DMS114 treated with DMSO at 0.1 percent for 48 hours (cell line): Measurements from ENCODE around the gene STIMATE.

ENCODE experiments used
- DNase-seq: peaks from one replicate; lab custom pipeline; 2025; ENCODE audit not compliant: unreplicated experiment; lab: John Stamatoyannopoulos, UW

Gene STIMATE

DNA sequence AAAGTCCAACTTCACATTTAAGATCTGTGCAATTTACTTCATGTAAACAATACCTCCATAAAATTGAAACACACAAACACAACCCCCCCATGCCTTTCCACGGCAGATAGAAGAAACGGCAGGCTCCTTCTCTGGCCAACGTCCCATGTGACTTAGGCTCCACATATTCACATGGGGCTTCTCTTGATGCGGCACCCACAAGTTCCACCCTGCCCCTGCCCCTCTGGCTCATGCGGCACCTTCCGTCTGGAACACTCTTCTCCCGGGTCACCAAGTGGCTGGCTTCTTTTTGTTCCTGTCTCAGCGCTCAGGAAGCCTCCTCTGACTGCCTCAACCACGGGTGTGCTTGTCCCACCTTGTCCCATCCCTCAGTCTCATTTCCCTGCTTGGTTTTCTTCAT, 25.6 kb downstream of the STIMATE start:
- no peak for DNase-seq

DNA sequence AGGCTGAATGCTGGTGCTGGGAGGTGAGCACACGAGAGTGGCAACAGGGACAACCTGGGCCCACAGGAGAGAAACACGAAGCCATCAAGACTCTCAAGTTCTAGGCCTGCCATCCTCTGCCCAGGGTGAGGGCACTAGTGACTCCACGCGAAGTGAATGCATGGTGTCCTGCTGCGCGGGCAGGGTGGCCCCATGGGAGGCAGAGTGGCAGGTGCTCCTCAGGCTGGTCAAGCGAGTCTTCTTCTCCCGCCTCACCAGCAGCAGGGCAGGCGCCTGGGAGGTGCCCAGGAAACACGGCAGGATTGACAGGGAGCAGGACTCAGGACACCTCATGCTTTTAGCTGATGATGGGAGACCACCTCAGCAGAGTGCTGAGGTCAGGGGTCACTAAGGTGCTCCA, 26.9 kb downstream of the STIMATE start:
- DNase-seq = no peak

DNA sequence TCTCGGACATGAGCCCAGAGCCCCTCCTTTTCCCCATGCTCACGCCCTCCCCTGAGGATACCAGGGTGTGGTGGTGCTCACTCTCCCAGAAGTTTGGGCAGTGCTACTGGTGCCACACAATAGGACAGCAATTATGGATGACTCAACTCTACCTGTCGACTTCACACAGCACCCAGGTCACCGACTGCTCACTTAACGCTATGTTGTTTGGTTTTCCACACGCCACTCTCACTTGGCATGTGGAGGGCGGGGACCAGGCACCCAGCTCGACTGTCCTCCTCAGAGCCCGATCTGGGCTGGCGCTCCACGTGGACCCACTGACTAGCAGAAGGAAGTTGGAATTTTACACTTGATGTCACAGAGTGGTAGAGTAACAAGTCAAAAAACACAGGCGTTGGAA, 30.9 kb downstream of the STIMATE start:
- DNase-seq = no peak

DNA sequence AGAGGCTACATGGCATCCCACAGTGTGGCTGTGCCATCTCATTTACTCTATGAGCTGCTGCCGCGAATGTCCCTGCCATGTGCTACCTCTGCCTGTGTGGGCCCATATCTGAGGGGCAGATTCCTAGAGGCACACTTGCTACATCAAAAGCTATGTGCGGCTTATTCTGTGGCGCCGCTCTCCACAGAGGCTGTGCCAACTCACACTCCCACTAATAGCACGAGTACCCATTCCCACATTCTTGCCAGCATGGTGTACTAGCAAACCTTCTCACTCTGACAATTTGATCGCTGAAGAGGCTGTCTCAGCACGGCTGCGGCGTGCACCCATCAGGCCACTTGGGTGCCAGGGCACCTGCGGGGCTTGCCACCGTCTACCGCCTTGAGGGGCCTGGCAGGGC, 31.4 kb downstream of the STIMATE start:
- no peak for DNase-seq

DNA sequence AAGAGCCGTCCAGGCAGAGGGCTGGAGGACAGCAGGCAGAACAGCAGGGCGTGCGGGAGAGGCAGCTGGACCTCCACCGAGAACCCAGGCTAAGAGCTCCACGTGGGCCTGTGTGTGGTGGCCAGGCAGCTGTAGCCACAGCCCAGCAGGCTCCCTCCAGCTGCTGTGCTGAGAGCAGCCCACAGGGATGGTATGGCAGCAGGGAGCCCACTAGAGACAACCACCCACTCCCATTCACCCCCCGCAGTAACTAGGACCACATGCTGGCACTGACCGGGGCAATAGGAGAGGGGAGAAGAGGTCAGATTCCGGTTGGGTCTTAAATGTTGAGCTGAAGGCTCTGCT, 37.0 kb downstream of the STIMATE start:
- no peak for DNase-seq

DNA sequence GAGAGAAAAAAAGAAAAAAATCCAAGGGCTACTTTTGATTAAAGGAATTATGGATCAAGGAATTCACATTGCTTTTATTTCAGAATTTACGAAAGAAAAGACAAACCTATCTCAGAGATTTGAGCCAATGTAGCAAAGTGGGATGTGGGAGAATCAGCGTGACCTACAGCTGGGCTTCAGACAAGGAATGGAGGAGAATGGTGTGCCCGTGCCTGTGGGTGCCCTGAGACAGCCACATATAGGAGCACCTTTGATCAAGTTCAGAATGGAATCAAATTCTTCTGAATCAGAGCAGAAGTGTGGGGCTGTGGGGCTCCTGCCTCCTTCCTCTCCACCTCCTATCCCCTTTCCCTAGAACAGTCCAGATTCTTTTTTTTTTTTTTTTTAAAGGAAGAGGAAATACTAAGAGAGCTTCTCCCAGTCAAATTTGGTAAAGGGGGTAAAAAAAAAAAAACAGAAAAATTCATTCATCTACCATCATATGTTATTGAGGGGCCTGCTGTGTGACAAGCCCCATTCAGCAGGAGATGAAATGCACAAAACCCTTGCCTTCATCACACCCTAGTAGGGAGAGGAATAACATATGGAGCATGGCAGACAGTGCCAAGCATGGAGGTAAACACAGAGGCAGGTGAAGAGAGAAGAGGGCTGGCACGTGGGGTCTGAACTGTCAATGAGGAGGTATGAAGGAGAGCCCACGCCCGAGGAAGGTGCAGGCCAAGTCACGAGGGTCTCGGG, 37.5 kb downstream of the STIMATE start:
- no peak for DNase-seq

DNA sequence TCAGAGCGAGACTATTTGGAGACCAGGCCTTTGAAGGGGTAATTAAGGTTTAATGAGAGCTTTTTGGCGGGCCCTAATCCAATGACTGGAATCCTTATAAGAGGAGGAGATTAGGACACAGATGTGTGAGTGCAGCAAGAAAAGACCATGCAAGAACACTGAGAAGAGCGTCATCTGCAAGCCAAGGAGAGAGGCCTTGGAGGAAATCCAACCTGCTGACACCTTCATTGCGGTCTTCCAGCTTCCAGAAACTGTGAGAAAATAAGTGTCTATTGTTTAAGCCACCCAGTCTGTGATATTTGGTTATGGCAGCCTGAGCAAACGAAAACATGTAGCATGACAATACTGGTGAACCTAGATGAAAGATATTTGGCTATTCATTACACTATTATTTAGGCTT, 39.5 kb downstream of the STIMATE start:
- no peak for DNase-seq

DNA sequence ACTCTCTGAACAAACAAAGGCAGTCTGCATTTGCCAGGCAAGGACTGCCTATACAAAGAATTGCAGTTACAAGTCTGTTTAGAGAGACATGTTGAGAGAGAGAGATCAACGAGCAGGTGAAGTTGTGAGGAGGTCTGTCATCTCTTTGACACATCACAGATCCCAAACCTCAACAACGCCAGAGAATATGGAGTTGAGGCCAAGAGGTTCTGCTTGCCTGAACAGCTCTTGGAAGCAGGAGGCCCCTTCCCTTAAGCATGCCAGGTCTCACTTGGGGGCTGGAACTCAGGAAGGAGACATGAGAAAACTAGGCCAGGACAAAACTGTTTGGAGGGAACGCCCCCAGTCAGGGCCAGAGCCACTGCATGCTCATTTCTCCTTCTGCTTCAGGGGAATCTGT, 40.2 kb downstream of the STIMATE start:
- DNase-seq = no peak

DNA sequence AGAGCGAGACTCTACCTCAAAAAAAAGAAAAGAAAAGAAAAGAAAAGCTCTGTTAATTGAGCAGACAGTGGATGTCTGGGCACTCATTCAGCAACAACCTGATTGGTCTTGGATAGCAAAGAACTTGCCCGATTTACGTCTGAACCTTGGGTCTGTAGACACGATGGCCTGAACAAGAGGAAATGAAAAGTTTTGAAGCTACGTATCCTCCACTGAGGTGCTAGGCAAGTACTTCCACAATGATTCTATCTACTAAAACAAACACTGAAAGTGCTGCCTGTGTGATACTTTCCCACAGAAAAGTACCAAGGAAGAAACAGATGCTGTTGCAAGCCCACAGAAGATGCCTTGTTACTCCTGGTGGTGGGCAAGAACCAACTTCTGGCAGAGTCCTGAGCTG, 40.7 kb downstream of the STIMATE start:
- no peak for DNase-seq

DNA sequence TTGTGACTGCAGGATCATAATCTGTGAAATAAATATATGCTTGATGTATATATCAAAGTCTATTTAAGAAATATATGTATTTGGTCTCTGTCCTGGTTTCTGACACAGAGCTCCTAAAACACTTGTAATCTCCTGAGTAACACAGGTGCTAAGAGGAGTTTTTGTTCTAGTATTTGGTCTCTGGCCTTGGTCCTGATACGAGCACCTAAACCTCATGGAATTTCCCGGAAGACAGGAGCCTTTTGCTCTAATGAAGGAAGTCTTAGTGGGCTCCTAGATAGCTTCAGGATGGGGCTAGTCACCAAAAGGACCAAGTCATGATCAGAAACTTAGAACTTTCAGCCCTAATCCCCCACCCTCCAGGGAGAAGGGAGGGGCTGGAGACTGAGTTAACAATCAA, 43.3 kb downstream of the STIMATE start:
- no peak for DNase-seq

DNA sequence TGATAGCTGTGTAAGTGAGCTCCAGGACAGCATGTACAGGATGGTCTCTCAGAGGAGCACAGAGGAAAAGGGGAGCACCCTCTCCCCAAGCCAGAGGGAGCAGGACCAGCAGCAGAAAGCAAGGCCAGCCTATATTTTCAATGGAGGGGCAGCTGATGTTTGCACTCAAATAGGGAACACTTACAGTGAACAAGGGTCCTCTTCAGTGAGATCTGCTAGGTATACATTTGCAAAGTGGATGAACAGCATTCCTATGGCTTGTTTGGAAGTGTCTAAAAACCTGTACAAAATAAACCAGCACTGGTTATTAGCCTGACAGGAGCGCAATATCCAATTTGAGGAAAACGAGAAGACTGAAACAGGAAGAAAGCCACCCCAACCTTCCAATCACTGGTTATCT, 44.9 kb downstream of the STIMATE start:
- DNase-seq = no peak

DNA sequence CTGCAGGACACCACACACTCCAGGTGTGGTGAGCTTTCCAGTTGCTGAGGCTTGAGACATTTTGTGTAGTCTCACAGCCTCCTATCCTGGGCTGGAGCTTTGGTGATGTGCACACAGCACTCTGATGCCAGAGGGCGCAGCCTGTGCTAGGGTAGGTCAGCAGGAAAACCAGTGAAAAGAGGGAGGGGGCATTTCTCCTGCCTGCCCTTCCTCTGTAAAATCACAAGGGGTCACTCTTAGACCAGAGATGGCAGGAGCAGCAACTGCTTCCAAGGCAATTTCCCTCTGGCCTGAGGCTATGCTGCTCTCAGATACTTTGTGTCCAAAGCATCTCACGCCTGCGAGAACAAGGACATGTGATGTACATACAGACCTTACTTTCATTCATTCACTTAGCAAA, 46.0 kb downstream of the STIMATE start:
- DNase-seq = peak; percentile 46

DNA sequence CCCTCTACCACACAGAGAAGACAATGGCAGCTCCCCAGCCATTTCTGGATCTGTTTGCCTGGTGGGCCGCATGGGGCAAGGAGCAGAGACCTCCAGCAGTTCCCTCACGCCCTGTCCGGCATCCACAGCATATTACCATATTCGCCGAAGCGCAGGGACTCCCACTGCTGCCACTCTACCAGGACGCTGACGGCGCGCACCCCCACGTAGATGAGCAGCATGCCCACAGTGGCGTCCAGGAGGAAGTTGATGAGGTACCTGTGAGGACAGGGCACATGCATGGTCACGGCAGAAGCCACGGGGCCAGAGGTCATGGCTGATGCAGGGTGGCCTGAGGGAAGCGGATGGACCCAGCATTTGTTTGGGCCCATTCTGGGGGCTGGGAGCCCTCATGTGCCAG, 47.7 kb downstream of the STIMATE start:
- no peak for DNase-seq

DNA sequence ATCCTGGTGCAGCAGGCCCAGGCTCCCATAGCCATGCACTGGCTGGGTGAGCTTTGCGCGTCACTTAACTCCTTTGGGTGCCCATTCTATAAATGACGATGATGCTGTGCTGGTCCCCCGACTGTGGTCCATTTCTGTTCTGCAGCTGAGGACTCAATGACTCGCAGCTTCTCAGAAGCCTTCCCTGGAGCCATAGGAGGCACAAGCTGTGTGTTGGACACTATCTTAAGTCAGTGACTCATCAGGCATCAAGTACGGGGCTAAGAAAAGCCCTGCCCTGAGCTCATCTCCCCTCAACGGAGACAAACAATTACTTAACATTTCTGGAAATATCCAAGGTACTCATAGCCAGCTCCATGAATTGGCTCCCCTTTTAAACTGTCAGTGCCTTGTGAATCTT, 48.7 kb downstream of the STIMATE start:
- DNase-seq = no peak

DNA sequence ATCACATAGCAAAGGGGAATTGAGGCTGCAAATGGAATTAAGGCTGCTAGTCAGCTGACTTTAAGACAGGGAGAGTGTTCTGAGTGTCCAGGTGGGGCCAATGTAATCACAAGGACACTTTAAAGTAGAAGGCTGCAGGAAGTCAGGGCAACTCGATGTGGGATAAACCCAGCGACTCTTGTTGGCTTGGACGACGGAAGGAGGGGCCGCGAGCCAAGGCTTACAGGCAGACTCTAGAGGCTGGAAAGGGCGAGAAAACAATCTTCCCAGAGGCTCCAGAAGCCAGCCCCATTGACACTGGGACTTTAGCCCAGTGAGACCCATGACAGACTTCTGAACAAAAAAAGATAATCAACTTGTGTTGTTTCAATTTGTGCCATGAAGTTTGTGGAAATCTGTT, 49.6 kb downstream of the STIMATE start:
- no peak for DNase-seq

DNA sequence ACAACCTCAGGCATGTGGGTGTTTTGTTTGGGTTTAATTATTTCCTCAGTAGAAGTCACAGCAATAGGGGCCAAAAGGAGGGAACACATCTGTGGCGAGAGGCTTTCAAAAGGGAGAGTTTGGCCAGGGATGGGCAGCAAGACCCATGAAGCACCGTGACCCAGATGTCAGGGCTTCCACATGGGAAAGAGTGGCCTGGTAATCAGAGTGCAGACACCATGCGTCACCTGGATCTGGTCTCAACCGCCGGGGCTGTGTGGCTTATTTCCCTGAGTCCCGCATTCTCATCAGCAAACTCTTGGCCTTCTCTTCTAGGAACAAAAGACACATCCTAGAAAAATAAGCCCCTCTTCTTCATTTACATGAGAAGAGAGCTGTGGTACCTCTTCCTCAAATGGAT, 50.1 kb downstream of the STIMATE start:
- DNase-seq = no peak

DNA sequence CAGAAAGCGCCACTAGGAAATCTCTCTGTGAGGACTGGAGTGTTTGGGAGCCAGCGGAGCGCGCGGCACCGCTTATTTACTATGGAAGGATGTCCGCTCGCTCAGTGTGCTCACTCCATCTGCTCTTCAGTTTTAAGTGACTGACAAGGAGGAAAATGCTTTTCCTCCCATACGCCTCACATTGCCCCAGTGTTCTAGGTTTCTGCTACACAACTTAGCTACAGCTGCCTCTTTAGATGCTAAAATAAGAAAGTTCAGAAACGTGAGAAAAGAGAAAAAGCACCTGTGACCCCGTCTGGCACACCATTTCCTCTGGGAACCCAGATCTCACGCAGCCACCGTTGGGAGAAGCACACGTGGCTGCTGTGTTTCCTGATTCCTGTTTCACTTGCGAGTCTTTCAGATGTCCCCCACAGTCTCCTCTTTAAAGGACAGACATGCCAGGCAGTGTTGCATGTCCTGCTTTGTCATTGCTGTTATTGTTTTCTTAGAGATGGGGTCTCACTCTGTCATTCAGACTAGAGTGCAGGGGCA, 50.8 kb downstream of the STIMATE start:
- DNase-seq = no peak

DNA sequence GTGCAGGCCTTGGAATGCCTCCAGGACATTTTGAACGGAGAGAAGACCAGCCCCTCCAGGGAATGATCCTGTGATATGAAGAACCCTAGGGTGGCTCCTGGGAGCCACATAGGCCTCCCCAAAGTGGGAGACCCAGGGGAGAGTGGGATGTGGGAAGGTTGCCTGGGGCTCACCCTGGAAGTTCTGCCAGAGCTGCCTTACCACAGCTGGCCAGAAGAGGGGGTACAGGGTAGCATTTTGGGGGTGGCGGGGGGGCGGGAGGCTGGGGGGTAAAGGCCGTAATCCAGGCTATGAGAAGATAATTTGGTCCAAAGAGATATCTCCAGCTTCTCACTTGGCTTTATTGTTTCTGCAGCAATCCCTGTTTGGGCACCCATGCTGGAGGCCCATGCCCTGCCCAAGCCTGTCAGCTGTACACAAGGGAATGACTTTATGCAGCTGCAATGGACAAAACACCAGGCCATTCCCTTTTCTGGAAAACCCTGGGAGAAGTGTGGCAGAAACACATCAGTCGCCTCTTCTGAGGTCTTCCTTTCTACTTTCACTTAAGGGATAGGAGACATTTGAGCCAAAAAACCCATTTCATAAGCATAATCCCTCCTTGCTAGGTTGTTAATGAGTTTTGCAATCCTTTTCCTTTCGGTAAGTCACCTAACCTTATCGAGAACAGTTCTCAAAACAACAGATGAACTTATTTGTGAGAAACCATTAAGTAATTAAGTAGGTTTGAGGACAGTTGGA, 51.5 kb downstream of the STIMATE start:
- no peak for DNase-seq

DNA sequence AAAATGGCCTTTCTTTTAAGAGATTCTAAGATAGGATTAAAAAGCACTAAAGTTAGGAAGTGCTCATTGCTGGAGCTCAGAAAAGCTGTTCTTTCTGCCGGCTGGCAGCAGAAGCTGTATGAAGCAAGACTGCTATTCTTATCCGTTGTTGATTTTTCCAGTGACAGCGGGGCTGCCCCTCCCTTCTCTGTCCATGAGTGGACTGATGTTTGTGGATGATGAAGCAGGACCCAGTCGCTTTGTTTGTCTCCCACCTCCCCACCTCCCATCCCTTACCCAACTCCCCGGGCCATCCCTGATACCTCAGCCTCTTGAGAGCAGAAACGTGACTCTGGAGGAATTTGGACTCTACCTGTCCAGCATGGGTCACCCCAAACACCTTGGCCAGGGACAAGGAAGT, 52.2 kb downstream of the STIMATE start:
- DNase-seq = no peak

DNA sequence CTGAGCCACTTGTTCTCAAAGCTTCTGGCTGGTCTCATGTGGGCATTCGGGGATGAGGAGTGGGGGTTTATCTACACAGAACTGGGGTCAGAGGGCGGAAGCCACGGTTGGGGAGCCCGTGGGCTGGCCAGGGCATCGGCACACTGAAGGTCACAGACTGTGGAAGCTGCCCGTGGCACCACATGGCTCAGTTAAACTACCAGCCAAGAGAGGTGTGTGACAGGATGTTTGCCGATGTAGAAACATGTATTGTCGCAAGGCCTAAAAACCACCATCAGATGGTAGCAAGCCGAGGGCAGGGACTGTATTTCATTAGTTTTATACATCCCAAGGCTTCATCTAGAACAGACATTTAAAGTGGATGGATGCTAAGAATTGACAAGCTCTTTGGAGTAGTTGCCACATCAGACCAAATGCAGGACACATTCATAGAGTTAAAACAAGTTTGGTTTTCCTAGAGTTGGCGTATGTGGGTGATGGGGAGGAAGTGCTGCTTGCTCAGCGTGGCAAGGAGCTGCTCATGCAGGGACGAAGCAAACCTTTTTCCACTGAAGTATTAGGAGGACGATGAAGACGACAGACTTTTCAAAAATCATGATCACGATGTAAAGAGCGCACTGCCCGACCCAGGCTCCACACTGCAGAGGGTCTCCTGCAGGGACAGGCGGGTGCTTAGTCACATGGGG, 52.9 kb downstream of the STIMATE start:
- DNase-seq = no peak

DNA sequence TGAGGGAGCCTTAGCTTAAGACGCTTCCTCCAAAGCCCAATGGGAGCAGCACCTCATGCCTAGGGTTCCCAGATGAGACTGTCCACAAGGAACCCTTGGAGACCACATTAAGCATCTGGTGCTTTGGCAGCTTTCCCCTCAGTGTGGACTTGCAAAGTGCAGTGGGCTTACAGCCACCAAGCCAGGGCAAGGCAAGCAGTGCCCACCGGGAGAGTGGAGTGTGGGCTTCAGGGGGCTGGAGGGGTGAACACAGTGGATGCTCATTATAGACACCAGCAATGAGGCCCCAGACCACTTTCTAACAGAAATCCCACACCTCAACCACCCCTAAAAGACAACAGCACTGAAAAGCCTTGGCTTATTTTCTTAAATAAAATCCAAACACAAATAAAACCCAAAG, 53.5 kb downstream of the STIMATE start:
- no peak for DNase-seq
